WTC11 (cell line): ENCODE measurements around the gene SLC8A1. TPM values are rescaled to one million over a fixed set of nuclear protein-coding genes. Genes with fewer than 3 reads are reported as not detected.

Experiments used
- ATAC-seq: fragments of 200-7000 bp; cut with Tn5 transposase; 2 replicates; pipeline ENCODE4 v1.10.0; 2021; ENCODE audit warnings: mild to moderate bottlenecking, moderate library complexity
- CTCF ChIA-PET: fragments of 300-600 bp; sonication (Branson Sonifier 250); formaldehyde crosslinking; loops from one replicate; lab custom pipeline; 2021; ENCODE audit warnings: antibody characterized with exemption; lab: Charles Lee
- POLR2A ChIA-PET: fragments of 350-600 bp; sonication (Branson Sonifier 250); formaldehyde crosslinking; loops from one replicate; lab custom pipeline; 2021; ENCODE audit warnings: antibody characterized with exemption; lab: Charles Lee
- DNase-seq: peaks from one replicate; pipeline ENCODE4 v3.0.0; 2021; ENCODE audit warnings: low spot score
- H3K27ac Mint-ChIP-seq: 2 replicates; pipeline ENCODE4 v1.8.0; 2021; ENCODE audit warnings: mixed read lengths
- H3K27me3 Mint-ChIP-seq: 2 replicates; pipeline ENCODE4 v1.8.0; 2021; ENCODE audit warnings: low read depth, mild to moderate bottlenecking, moderate library complexity, mixed read lengths
- H3K36me3 Mint-ChIP-seq: 2 replicates; pipeline ENCODE4 v1.8.0; 2021; ENCODE audit warnings: mixed read lengths
- H3K4me1 Mint-ChIP-seq: 2 replicates; pipeline ENCODE4 v1.8.0; 2022; ENCODE audit warnings: mixed read lengths
- H3K4me3 Mint-ChIP-seq: 2 replicates; pipeline ENCODE4 v1.8.0; 2021; ENCODE audit warnings: mild to moderate bottlenecking, moderate library complexity, mixed read lengths
- H3K9me3 Mint-ChIP-seq: 2 replicates; pipeline ENCODE4 v1.8.0; 2021; ENCODE audit warnings: mixed read lengths
- CREB1 ChIP-seq: sonication (generic); formaldehyde crosslinking; IDR thresholded peaks from 2 replicates; pipeline ENCODE4 v1.8.0; 2023; ENCODE audit warnings: mild to moderate bottlenecking, missing genetic modification reagents
- ELF4 ChIP-seq: sonication (generic); formaldehyde crosslinking; IDR thresholded peaks from 2 replicates; pipeline ENCODE4 v1.8.1; 2022; ENCODE audit warnings: low read depth, mild to moderate bottlenecking, moderate library complexity, missing genetic modification reagents
- FOXJ3 ChIP-seq: sonication (generic); formaldehyde crosslinking; IDR thresholded peaks from 2 replicates; pipeline ENCODE4 v1.9.0; 2021; ENCODE audit warnings: missing genetic modification reagents, mild to moderate bottlenecking, borderline replicate concordance
- FOXK1 ChIP-seq: sonication (generic); formaldehyde crosslinking; IDR thresholded peaks from 2 replicates; pipeline ENCODE4 v1.8.0; 2022; ENCODE audit warnings: mild to moderate bottlenecking, moderate library complexity, missing genetic modification reagents
- FOXP1 ChIP-seq: sonication (generic); formaldehyde crosslinking; IDR thresholded peaks from 2 replicates; pipeline ENCODE4 v1.8.0; 2022; ENCODE audit warnings: missing genetic modification reagents, mild to moderate bottlenecking, moderate library complexity, borderline replicate concordance
- GABPB1 ChIP-seq: sonication (generic); formaldehyde crosslinking; IDR thresholded peaks from 2 replicates; pipeline ENCODE4 v1.8.1; 2023; ENCODE audit warnings: mild to moderate bottlenecking, missing genetic modification reagents
- JUN ChIP-seq: sonication (generic); formaldehyde crosslinking; IDR thresholded peaks from 2 replicates; pipeline ENCODE4 v1.8.0; 2023; ENCODE audit warnings: mild to moderate bottlenecking, missing genetic modification reagents
- MXD4 ChIP-seq: fragments of 250-450 bp; sonication (Bioruptor Pico); IDR thresholded peaks from 2 replicates; pipeline ENCODE4 v1.8.0; 2021; ENCODE audit warnings: mild to moderate bottlenecking, moderate library complexity, borderline replicate concordance
- MYBL2 ChIP-seq: sonication (generic); formaldehyde crosslinking; IDR thresholded peaks from 2 replicates; pipeline ENCODE4 v1.8.1; 2023; ENCODE audit warnings: mild to moderate bottlenecking, moderate library complexity, missing genetic modification reagents
- NFYB ChIP-seq: sonication (generic); formaldehyde crosslinking; conservative IDR thresholded peaks from 2 replicates; pipeline ENCODE4 v1.8.0; 2022; ENCODE audit warnings: low read depth, missing genetic modification reagents
- NR1H2 ChIP-seq: sonication (generic); formaldehyde crosslinking; IDR thresholded peaks from 2 replicates; pipeline ENCODE4 v1.9.0; 2021; ENCODE audit warnings: mild to moderate bottlenecking, moderate library complexity, missing genetic modification reagents
- RORB ChIP-seq: fragments of 250-450 bp; sonication (Bioruptor Pico); IDR thresholded peaks from 2 replicates; pipeline ENCODE4 v1.9.0; 2021; ENCODE audit warnings: mild to moderate bottlenecking
- SP1 ChIP-seq: sonication (generic); formaldehyde crosslinking; conservative IDR thresholded peaks from 2 replicates; pipeline ENCODE4 v1.8.1; 2022; ENCODE audit warnings: missing genetic modification reagents
- ZNF317 ChIP-seq: sonication (generic); formaldehyde crosslinking; IDR thresholded peaks from 2 replicates; pipeline ENCODE4 v1.8.1; 2023; ENCODE audit warnings: low read depth, mild to moderate bottlenecking, moderate library complexity, missing genetic modification reagents, borderline replicate concordance
- ZNF416 ChIP-seq: fragments of 250-450 bp; sonication (Bioruptor Pico); IDR thresholded peaks from 2 replicates; pipeline ENCODE4 v1.9.0; 2021; ENCODE audit warnings: mild to moderate bottlenecking, inconsistent platforms
- ZNF423 ChIP-seq: fragments of 250-450 bp; sonication (Bioruptor Pico); IDR thresholded peaks from 2 replicates; pipeline ENCODE4 v2.1.2; 2022; ENCODE audit warnings: mild to moderate bottlenecking, moderate library complexity
- total RNA-seq: library from RNA; stranded (reverse); gene quantifications from 3 replicates; pipeline ENCODE4 v1.2.3, GENCODE V29; 2021
- TF ChIP-seq, protein P1 (sequence below): fragments of 200-600 bp; IDR thresholded peaks from 2 replicates; pipeline ENCODE4 v1.8.0; 2022; ENCODE audit warnings: antibody characterized with exemption
- TF ChIP-seq, protein P2 (sequence below): sonication (generic); formaldehyde crosslinking; IDR thresholded peaks from 2 replicates; pipeline ENCODE4 v1.8.0; 2023; ENCODE audit warnings: missing genetic modification reagents
- TF ChIP-seq, protein P3 (sequence below): fragments of 250-450 bp; sonication (Bioruptor Pico); IDR thresholded peaks from 2 replicates; pipeline ENCODE4 v2.1.2; 2022; ENCODE audit warnings: mild to moderate bottlenecking, moderate library complexity
- TF ChIP-seq, protein P4 (sequence below): sonication (generic); formaldehyde crosslinking; IDR thresholded peaks from 2 replicates; pipeline ENCODE4 v1.8.1; 2022; ENCODE audit warnings: mild to moderate bottlenecking, moderate library complexity, missing genetic modification reagents
- TF ChIP-seq, protein P5 (sequence below): fragments of 250-450 bp; sonication (Bioruptor Pico); IDR thresholded peaks from 2 replicates; pipeline ENCODE4 v1.8.0; 2021; ENCODE audit warnings: mild to moderate bottlenecking
- TF ChIP-seq, protein P6 (sequence below): sonication (generic); formaldehyde crosslinking; IDR thresholded peaks from 2 replicates; pipeline ENCODE4 v1.8.0; 2023; ENCODE audit warnings: missing genetic modification reagents, mild to moderate bottlenecking, borderline replicate concordance

The SLC8A1 gene
- total RNA-seq, 1 experiment from 2014 or later = 2.6 TPM

DNA sequence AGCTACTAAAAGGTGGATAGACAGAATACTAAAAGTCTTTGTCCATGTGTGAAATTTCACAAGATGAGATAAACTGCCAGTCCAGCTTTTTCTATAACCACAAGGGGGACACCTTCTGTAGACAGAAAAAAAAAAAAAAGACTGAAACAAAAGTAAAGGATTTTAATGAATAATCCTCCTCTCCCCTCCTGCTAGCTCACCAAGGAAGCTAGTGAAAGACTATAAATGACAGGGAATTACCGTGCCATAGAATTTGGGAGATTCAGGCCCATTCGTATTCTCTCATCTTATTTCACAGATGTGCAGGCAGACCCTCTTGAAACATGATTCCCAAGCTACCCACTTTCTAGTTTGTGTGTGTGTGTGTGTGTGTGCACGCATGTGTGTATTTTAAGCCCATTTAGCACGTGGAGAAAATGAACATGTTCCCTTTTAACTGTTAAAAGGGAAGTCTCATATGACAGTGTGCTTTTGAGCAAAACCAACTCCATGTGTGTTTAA, 36.3 kb upstream of the SLC8A1 start:
- peaks cover 4% of the 10 kb centered on the region; the same call in 1 of the 2 replicates for H3K36me3 Mint-ChIP-seq
- H3K27ac Mint-ChIP-seq = no peak overlapping the region
- H3K4me3 Mint-ChIP-seq = no peak overlapping the region
- H3K27me3 Mint-ChIP-seq = no peaks in the 10 kb centered on the region
- H3K4me1 Mint-ChIP-seq = no peaks in the 10 kb centered on the region
- no peak for DNase-seq
- no peak for ATAC-seq
- TF ChIP-seq, protein P1, sequence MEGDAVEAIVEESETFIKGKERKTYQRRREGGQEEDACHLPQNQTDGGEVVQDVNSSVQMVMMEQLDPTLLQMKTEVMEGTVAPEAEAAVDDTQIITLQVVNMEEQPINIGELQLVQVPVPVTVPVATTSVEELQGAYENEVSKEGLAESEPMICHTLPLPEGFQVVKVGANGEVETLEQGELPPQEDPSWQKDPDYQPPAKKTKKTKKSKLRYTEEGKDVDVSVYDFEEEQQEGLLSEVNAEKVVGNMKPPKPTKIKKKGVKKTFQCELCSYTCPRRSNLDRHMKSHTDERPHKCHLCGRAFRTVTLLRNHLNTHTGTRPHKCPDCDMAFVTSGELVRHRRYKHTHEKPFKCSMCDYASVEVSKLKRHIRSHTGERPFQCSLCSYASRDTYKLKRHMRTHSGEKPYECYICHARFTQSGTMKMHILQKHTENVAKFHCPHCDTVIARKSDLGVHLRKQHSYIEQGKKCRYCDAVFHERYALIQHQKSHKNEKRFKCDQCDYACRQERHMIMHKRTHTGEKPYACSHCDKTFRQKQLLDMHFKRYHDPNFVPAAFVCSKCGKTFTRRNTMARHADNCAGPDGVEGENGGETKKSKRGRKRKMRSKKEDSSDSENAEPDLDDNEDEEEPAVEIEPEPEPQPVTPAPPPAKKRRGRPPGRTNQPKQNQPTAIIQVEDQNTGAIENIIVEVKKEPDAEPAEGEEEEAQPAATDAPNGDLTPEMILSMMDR = peak; percentile 16; the same call in 1 of the 2 replicates
- TF ChIP-seq NR1H2 (CRISPR knock-in tag) (no peak), FOXK1 (no peak), MYBL2 (no peak), FOXJ3 (no peak), NFYB (no peak), ZNF423 (CRISPR knock-in tag) (no peak), RORB (no peak)
- ChIA-PET POLR2A (no interaction called here), CTCF (interaction anchor here (0.6 to 1.6 kb wide), 13 partner anchors 10 to 331 kb away, joined by 3 to 9 read pairs (median 4); partner anchors contain the start of gene SLC8A1)
- peaks cover 7% of the 10 kb centered on the region for H3K9me3 Mint-ChIP-seq

DNA sequence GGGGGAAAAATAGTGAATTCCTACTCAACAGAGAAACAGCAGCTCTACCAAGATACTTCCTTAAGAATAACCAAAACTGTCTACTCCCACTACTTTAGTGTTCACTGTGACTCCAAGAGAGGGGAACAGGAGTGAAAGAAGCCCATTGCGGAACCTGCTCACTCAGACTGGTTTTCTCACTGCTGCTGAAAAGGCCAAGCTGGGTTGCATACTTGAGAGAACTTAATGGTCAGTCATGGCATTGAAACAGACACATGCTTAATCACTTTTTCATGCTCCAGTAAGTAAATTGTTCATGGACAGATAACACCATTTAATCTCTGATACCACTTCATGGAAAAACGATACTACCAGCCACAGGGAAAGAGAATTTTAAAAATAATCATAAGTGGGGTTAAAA, 35.7 kb upstream of the SLC8A1 start:
- no peaks in the 10 kb centered on the region for H3K27me3 Mint-ChIP-seq
- H3K4me1 Mint-ChIP-seq = no peaks in the 10 kb centered on the region
- POLR2A ChIA-PET = no interaction called here
- peaks cover 4% of the 10 kb centered on the region; the same call in 1 of the 2 replicates for H3K36me3 Mint-ChIP-seq
- H3K27ac Mint-ChIP-seq = no peak overlapping the region
- H3K9me3 Mint-ChIP-seq = peaks cover 8% of the 10 kb centered on the region
- DNase-seq = no peak
- H3K4me3 Mint-ChIP-seq = no peak overlapping the region
- TF ChIP-seq FOXP1 (CRISPR knock-in tag) (no peak), ZNF317 (CRISPR knock-in tag) (no peak), GABPB1 (CRISPR knock-in tag) (no peak), RORB (no peak), MXD4 (CRISPR knock-in tag) (no peak), CREB1 (CRISPR knock-in tag) (no peak), SP1 (CRISPR knock-in tag) (no peak), JUN (CRISPR knock-in tag) (no peak), ZNF416 (no peak), FOXK1 (no peak)
- TF ChIP-seq, protein P2, sequence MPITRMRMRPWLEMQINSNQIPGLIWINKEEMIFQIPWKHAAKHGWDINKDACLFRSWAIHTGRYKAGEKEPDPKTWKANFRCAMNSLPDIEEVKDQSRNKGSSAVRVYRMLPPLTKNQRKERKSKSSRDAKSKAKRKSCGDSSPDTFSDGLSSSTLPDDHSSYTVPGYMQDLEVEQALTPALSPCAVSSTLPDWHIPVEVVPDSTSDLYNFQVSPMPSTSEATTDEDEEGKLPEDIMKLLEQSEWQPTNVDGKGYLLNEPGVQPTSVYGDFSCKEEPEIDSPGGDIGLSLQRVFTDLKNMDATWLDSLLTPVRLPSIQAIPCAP = no peak
- TF ChIP-seq, protein P3, sequence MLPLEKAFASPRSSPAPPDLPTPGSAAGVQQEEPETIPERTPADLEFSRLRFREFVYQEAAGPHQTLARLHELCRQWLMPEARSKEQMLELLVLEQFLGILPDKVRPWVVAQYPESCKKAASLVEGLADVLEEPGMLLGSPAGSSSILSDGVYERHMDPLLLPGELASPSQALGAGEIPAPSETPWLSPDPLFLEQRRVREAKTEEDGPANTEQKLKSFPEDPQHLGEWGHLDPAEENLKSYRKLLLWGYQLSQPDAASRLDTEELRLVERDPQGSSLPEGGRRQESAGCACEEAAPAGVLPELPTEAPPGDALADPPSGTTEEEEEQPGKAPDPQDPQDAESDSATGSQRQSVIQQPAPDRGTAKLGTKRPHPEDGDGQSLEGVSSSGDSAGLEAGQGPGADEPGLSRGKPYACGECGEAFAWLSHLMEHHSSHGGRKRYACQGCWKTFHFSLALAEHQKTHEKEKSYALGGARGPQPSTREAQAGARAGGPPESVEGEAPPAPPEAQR (CRISPR knock-in tag) = no peak
- TF ChIP-seq, protein P4, sequence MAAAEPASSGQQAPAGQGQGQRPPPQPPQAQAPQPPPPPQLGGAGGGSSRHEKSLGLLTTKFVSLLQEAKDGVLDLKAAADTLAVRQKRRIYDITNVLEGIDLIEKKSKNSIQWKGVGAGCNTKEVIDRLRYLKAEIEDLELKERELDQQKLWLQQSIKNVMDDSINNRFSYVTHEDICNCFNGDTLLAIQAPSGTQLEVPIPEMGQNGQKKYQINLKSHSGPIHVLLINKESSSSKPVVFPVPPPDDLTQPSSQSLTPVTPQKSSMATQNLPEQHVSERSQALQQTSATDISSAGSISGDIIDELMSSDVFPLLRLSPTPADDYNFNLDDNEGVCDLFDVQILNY (CRISPR knock-in tag) = no peak
- TF ChIP-seq, all 79 proteins: peak for 0
- CTCF ChIA-PET = interaction anchor here (0.6 to 1.6 kb wide), 12 partner anchors 9 to 331 kb away, joined by 3 to 9 read pairs (median 4); partner anchors contain the start of gene SLC8A1
- ATAC-seq = no peak

DNA sequence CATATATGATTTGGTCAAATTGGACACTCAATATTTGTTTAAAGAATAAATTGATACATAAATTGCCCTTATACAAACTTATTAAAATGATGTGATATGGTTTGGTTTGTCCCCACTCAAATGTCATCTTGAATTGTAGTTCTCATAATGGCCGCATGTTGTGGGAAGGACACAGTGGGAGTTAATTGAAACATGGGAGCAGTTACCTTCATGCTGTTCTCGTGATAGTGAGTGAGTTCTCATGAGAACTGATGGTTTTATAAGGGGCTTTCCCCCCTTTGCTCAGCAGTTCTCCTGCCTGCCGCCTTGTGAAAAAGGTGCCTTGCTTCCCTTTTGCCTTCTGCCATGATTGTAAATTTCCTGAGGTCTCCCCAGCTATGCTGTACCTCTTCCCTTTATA, 34.0 kb upstream of the SLC8A1 start:
- no peak overlapping the region for H3K27ac Mint-ChIP-seq
- POLR2A ChIA-PET = no interaction called here
- no peaks in the 10 kb centered on the region for H3K4me1 Mint-ChIP-seq
- no peak for DNase-seq
- H3K9me3 Mint-ChIP-seq = peaks cover 10% of the 10 kb centered on the region
- H3K4me3 Mint-ChIP-seq = no peak overlapping the region
- no peak for ATAC-seq
- H3K27me3 Mint-ChIP-seq = no peaks in the 10 kb centered on the region
- H3K36me3 Mint-ChIP-seq = peaks cover 4% of the 10 kb centered on the region
- CTCF ChIA-PET = no interaction called here
- no peak for TF ChIP-seq ELF4
- TF ChIP-seq, protein P5, sequence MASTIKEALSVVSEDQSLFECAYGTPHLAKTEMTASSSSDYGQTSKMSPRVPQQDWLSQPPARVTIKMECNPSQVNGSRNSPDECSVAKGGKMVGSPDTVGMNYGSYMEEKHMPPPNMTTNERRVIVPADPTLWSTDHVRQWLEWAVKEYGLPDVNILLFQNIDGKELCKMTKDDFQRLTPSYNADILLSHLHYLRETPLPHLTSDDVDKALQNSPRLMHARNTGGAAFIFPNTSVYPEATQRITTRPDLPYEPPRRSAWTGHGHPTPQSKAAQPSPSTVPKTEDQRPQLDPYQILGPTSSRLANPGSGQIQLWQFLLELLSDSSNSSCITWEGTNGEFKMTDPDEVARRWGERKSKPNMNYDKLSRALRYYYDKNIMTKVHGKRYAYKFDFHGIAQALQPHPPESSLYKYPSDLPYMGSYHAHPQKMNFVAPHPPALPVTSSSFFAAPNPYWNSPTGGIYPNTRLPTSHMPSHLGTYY (CRISPR knock-in tag) = no peak
- TF ChIP-seq, protein P3 (CRISPR knock-in tag) = no peak
- TF ChIP-seq, protein P6, sequence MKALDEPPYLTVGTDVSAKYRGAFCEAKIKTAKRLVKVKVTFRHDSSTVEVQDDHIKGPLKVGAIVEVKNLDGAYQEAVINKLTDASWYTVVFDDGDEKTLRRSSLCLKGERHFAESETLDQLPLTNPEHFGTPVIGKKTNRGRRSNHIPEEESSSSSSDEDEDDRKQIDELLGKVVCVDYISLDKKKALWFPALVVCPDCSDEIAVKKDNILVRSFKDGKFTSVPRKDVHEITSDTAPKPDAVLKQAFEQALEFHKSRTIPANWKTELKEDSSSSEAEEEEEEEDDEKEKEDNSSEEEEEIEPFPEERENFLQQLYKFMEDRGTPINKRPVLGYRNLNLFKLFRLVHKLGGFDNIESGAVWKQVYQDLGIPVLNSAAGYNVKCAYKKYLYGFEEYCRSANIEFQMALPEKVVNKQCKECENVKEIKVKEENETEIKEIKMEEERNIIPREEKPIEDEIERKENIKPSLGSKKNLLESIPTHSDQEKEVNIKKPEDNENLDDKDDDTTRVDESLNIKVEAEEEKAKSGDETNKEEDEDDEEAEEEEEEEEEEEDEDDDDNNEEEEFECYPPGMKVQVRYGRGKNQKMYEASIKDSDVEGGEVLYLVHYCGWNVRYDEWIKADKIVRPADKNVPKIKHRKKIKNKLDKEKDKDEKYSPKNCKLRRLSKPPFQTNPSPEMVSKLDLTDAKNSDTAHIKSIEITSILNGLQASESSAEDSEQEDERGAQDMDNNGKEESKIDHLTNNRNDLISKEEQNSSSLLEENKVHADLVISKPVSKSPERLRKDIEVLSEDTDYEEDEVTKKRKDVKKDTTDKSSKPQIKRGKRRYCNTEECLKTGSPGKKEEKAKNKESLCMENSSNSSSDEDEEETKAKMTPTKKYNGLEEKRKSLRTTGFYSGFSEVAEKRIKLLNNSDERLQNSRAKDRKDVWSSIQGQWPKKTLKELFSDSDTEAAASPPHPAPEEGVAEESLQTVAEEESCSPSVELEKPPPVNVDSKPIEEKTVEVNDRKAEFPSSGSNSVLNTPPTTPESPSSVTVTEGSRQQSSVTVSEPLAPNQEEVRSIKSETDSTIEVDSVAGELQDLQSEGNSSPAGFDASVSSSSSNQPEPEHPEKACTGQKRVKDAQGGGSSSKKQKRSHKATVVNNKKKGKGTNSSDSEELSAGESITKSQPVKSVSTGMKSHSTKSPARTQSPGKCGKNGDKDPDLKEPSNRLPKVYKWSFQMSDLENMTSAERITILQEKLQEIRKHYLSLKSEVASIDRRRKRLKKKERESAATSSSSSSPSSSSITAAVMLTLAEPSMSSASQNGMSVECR = no peak
